HG02884 (cell line): ENCODE results near the gene TTLL7.
"Not testable (repeated sequence)": the region's sequence is repeated elsewhere in the genome, so short reads cannot be mapped to it uniquely, and the experiment has no call there.

Source experiments
- ATAC-seq: cut with Tn5 transposase; IDR thresholded peaks from one replicate; pipeline ENCODE4 v1.9.1; 2021; ENCODE audit warnings: mild to moderate bottlenecking, moderate library complexity; ENCODE audit not compliant: unreplicated experiment

TTLL7 gene

GRCh38 chr1:83996191-83996590 lies 2.7 kb downstream of the TTLL7 start:
- no peak for ATAC-seq

- ATAC-seq = no peak
Measured at GRCh38 chr1:83995649-83996048, 3.3 kb downstream of the TTLL7 start.

- ATAC-seq = no peak
Measured at GRCh38 chr1:83994111-83994510, 4.8 kb downstream of the TTLL7 start.

GRCh38 chr1:83990734-83991133 lies 8.2 kb downstream of the TTLL7 start:
- ATAC-seq = no peak

- ATAC-seq = no peak
Measured at GRCh38 chr1:83985048-83985447, 13.9 kb downstream of the TTLL7 start.

GRCh38 chr1:83983918-83984317 lies 15.0 kb downstream of the TTLL7 start:
- ATAC-seq = not testable (repeated sequence)

GRCh38 chr1:83978056-83978455 lies 20.9 kb downstream of the TTLL7 start:
- no peak for ATAC-seq

- ATAC-seq = no peak
Measured at GRCh38 chr1:83976920-83977319, 22.0 kb downstream of the TTLL7 start.

GRCh38 chr1:83970802-83971201 lies 28.1 kb downstream of the TTLL7 start:
- no peak for ATAC-seq

- no peak for ATAC-seq
Measured at GRCh38 chr1:83970114-83970513, 28.8 kb downstream of the TTLL7 start.

- ATAC-seq = no peak
Measured at GRCh38 chr1:83967336-83967735, 31.6 kb downstream of the TTLL7 start.

GRCh38 chr1:83964153-83964552 lies 34.8 kb downstream of the TTLL7 start:
- ATAC-seq = no peak

GRCh38 chr1:83961571-83962295 lies 37.2 kb downstream of the TTLL7 start:
- ATAC-seq = no peak

- no peak for ATAC-seq
Measured at GRCh38 chr1:83960669-83961277, 38.2 kb downstream of the TTLL7 start.

GRCh38 chr1:83959824-83960498 lies 39.0 kb downstream of the TTLL7 start:
- ATAC-seq = no peak

- no peak for ATAC-seq
Measured at GRCh38 chr1:83958704-83959103, 40.2 kb downstream of the TTLL7 start.

GRCh38 chr1:83954166-83954823 lies 44.6 kb downstream of the TTLL7 start:
- ATAC-seq = no peak

GRCh38 chr1:83950106-83950661 lies 48.7 kb downstream of the TTLL7 start:
- no peak for ATAC-seq

- no peak for ATAC-seq
Measured at GRCh38 chr1:83942914-83943313, 56.0 kb downstream of the TTLL7 start.

GRCh38 chr1:83934550-83934949 lies 64.4 kb downstream of the TTLL7 start:
- ATAC-seq = no peak

GRCh38 chr1:83932693-83933092 lies 66.2 kb downstream of the TTLL7 start:
- no peak for ATAC-seq
